Large intestine (tissue), 3 donors: Measurements from ENCODE around the gene HTR6. TPM values are rescaled to one million over a fixed set of nuclear protein-coding genes. Genes with fewer than 3 reads are reported as not detected.

ENCODE experiments used
- DNase-seq, 2 donors: peaks; one replicate each; pipeline versions ENCODE4 v3.0.0 to v3.0.0-alpha.2; 2013
- H3K27ac ChIP-seq: one replicate; pipeline ENCODE4 v1.5.1; 2013; ENCODE audit warnings: low read length
- H3K27me3 ChIP-seq: 2 replicates; pipeline ENCODE4 v1.6.1; 2013; ENCODE audit warnings: low read length; ENCODE audit not compliant: control insufficient read depth, insufficient read depth
- H3K36me3 ChIP-seq: 2 replicates; pipeline ENCODE4 v1.6.1; 2013; ENCODE audit warnings: low read length; ENCODE audit not compliant: control insufficient read depth, insufficient read depth
- H3K4me1 ChIP-seq: one replicate; pipeline ENCODE4 v1.6.1; 2013; ENCODE audit warnings: low read length; ENCODE audit not compliant: control insufficient read depth, insufficient read depth
- H3K4me3 ChIP-seq: one replicate; pipeline ENCODE4 v1.5.1; 2013; ENCODE audit warnings: low read length
- H3K9me3 ChIP-seq: one replicate; pipeline ENCODE4 v1.6.1; 2013; ENCODE audit warnings: mild to moderate bottlenecking, low read depth, low read length, moderate library complexity; ENCODE audit not compliant: control insufficient read depth
- WGBS: methylation state at CpG from one replicate; pipeline ENCODE4 v1.1.5; 2013; ENCODE audit warnings: low lambda C conversion rate; ENCODE audit not compliant: insufficient coverage; 5-methylcytosine and 5-hydroxymethylcytosine counted together
- polyA plus RNA-seq: library from polyadenylated mRNA; unstranded; fragments of 120-200 nt; gene quantifications from one replicate; pipeline ENCODE4 v1.2.1, GENCODE V29; 2013

Gene HTR6
- polyA plus RNA-seq, 1 donor, result 0.07 TPM

- Histone ChIP-seq H3K4me1 (no peaks in the 10 kb centered on the region), H3K36me3 (no peaks in the 10 kb centered on the region), H3K27me3 (no peaks in the 10 kb centered on the region), H3K27ac (no peak overlapping the region), H3K9me3 (no peaks in the 10 kb centered on the region), H3K4me3 (no peak overlapping the region)
- WGBS, result no CpG with 5 or more reads among the region's 12 CpGs
- DNase-seq, result peak; percentile 91 to 92
Observed at GRCh38 chr1:19715334-19716203, 50.9 kb downstream of the HTR6 start.

- no CpG with 5 or more reads among the region's 6 CpGs for WGBS
Observed at GRCh38 chr1:19717467-19717866, 52.8 kb downstream of the HTR6 start.

GRCh38 chr1:19720174-19720573 lies 55.5 kb downstream of the HTR6 start:
- H3K4me3 ChIP-seq, result no peak overlapping the region
- no peak overlapping the region for H3K27ac ChIP-seq
- whole genome bisulfite sequencing, result no CpG with 5 or more reads among the region's 4 CpGs
- no peaks in the 10 kb centered on the region for H3K27me3 ChIP-seq
- H3K4me1 ChIP-seq, result no peaks in the 10 kb centered on the region
- peaks cover 4% of the 10 kb centered on the region for H3K36me3 ChIP-seq
- H3K9me3 ChIP-seq, result no peaks in the 10 kb centered on the region
- DNase-seq, result no peak

More at GRCh38 chr1:19717467-19717866, 52.8 kb downstream of the HTR6 start:
- Histone ChIP-seq H3K27me3 (no peaks in the 10 kb centered on the region), H3K9me3 (no peaks in the 10 kb centered on the region), H3K4me3 (no peak overlapping the region), H3K4me1 (no peaks in the 10 kb centered on the region), H3K27ac (no peak overlapping the region), H3K36me3 (no peaks in the 10 kb centered on the region)
- DNase-seq, result no peak

GRCh38 chr1:19720973-19721372 lies 56.3 kb downstream of the HTR6 start:
- no CpG with 5 or more reads among the region's 4 CpGs for WGBS
- no peak overlapping the region for H3K4me3 ChIP-seq
- H3K4me1 ChIP-seq, result no peaks in the 10 kb centered on the region
- H3K9me3 ChIP-seq, result no peaks in the 10 kb centered on the region
- peaks cover 7% of the 10 kb centered on the region for H3K36me3 ChIP-seq
- no peak overlapping the region for H3K27ac ChIP-seq
- no peak for DNase-seq
- no peaks in the 10 kb centered on the region for H3K27me3 ChIP-seq

GRCh38 chr1:19723874-19724273 lies 59.2 kb downstream of the HTR6 start:
- H3K4me1 ChIP-seq, result no peaks in the 10 kb centered on the region
- no peak for DNase-seq
- no peaks in the 10 kb centered on the region for H3K9me3 ChIP-seq
- peaks cover 12% of the 10 kb centered on the region for H3K36me3 ChIP-seq
- H3K4me3 ChIP-seq, result no peak overlapping the region
- no peaks in the 10 kb centered on the region for H3K27me3 ChIP-seq
- no peak overlapping the region for H3K27ac ChIP-seq
- whole genome bisulfite sequencing, result no CpG with 5 or more reads among the region's 4 CpGs

GRCh38 chr1:19725606-19726005 lies 60.9 kb downstream of the HTR6 start:
- H3K27me3 ChIP-seq, result no peaks in the 10 kb centered on the region
- H3K9me3 ChIP-seq, result no peaks in the 10 kb centered on the region
- H3K4me1 ChIP-seq, result no peaks in the 10 kb centered on the region
- peaks cover 14% of the 10 kb centered on the region for H3K36me3 ChIP-seq
- H3K27ac ChIP-seq, result no peak overlapping the region
- no peak for DNase-seq
- no peak overlapping the region for H3K4me3 ChIP-seq
- no CpG with 5 or more reads among the region's 9 CpGs for WGBS

- H3K27me3 ChIP-seq, result no peaks in the 10 kb centered on the region
- no peak overlapping the region for H3K27ac ChIP-seq
- no peaks in the 10 kb centered on the region for H3K4me1 ChIP-seq
- no peaks in the 10 kb centered on the region for H3K9me3 ChIP-seq
- DNase-seq, result no peak
- no peak overlapping the region for H3K4me3 ChIP-seq
- no CpG with 5 or more reads among the region's 5 CpGs for WGBS
- H3K36me3 ChIP-seq, result peaks cover 16% of the 10 kb centered on the region
Observed at GRCh38 chr1:19728413-19729145, 63.9 kb downstream of the HTR6 start.

GRCh38 chr1:19730232-19730631 lies 65.6 kb downstream of the HTR6 start:
- no peak for DNase-seq
- Histone ChIP-seq H3K27me3 (no peaks in the 10 kb centered on the region), H3K9me3 (no peaks in the 10 kb centered on the region), H3K4me3 (no peak overlapping the region), H3K27ac (no peak overlapping the region), H3K4me1 (no peaks in the 10 kb centered on the region), H3K36me3 (peaks cover 12% of the 10 kb centered on the region)
- WGBS, result no CpG with 5 or more reads among the region's 3 CpGs

Other genes with a start within 250 kb of the HTR6 start
- 245 TPM for gene CAPZB, start 179.3 kb upstream of the HTR6 start, polyA plus RNA-seq
- gene NBL1, start 20.6 kb upstream of the HTR6 start, polyA plus RNA-seq, result 53.5 TPM
- gene TMCO4, start 135.0 kb downstream of the HTR6 start, polyA plus RNA-seq, result 10.4 TPM
- 18.8 TPM for gene RNF186, start 150.4 kb downstream of the HTR6 start, polyA plus RNA-seq
- gene OTUD3, start 217.5 kb downstream of the HTR6 start, polyA plus RNA-seq, result 27.7 TPM